HG03565 (cell line): Measurements from ENCODE around the gene PRLH.
"Not testable (repeated sequence)": the region's sequence is repeated elsewhere in the genome, so short reads cannot be mapped to it uniquely, and the experiment has no call there.

Source experiments
- ATAC-seq: cut with Tn5 transposase; IDR thresholded peaks from one replicate; pipeline ENCODE4 v1.9.1; 2021; ENCODE audit warnings: mild to moderate bottlenecking, moderate library complexity; ENCODE audit not compliant: unreplicated experiment

The PRLH gene

DNA sequence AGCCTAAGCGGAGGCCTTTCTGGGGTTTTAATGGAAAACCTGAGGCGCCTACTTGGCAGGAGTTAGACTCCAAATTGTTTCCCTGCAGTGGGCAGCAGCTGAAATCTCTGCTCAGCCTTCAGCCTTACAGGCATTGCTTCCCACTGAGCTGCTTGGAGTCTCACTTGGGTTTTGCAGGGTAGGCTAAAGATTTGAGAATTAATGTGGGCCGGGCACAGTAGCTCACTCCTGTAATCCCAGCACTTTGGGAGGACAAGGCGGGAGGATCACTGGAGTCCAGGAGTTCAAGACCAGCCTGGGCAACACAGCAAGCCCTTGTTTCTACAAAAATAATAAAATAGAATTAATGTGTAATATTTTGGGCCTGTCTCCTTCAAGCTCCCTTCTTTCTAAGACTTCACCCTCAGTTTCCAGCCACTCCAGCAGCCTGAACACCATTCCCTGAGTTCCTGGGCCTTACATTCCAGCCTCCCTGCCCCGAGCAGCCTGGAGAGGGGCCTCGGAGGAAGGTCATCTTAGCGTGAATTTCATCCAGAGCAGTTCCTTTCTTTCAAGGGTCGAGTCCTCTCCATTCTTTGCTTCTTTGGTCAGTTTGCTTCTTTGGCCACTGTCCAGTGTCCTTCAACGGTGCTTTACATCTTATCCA is 33.2 kb downstream of the PRLH start:
- no peak for ATAC-seq

DNA sequence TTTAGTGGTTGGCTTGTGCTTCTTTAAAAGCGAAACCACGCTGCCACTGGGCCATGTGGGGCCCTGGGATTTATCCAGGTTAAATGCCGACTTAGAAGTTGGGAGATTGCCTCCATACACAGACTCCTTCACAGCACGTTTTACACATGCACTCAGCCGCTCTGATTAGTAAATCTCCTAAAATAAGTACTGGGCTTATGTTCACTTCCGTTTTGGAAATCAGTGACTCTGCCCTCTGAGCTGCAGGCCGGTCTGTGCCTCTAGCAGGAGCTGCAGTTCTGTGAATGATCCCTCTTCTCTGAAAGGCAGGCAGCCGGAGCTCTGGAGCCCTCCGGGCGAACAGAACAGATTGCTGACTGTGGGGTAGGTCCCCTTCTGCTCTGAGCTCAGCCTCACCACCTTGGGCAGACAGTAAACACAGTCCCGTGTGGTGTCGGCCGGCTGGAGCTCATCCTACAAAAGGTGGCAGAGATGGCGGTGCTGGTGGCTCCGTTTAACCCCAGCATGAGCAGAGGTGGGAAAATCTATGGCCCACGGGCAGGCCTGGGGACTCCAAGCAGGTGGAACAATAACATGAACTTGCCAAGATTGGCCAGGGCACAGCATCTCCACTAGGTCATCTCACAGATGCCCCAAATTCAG is 34.0 kb downstream of the PRLH start:
- no peak for ATAC-seq

DNA sequence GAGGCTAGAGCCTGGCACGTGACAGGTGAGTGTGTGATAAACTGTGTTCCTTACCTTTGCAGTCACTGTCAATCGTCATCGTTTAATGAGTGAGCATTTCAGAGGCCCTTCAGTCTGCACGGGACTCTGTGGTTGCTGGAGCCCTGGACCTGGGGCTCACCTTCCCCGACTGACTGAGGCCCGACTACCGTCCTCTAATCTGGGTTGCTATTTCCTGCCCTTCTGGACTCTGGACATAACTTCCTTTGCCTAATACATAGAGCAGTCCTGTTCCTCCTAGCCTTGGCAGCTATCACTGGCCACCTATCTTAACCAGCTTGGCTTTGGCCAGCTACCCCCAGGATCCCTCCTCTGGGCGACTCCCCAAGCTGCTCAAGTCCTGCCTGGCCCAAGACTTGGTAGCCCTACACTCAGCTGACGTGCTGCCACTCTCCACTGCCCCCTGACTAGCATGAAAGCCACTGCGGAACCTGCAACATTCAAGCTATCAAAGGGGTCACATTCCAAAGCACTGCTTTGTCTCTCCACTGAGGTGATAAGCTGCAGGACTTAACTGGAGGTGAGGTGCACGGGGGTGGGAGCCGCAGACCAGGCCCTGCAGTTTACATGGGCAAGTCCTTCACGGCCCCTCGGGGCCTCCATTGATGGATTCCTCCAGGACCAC is 35.2 kb downstream of the PRLH start:
- no peak for ATAC-seq

DNA sequence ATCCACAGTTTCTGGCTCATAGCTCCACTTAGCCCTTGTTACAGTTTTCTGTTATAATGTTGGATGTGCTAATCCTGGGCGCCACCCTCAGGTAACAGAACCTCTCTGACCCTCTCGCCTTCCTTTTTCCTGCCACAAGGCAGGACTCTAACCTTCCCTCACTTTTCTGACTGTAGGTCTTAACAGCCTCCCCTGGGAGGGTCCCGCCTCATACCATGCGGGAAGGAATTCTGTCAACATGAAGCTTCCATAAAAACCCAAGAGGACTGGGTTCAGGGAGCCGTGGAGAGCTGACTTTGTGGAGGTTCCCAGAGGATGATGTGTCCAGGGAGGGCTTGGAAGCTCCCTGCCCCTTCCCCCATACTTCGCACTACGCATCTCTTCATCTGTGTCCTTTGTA is 36.0 kb downstream of the PRLH start:
- ATAC-seq: no peak

DNA sequence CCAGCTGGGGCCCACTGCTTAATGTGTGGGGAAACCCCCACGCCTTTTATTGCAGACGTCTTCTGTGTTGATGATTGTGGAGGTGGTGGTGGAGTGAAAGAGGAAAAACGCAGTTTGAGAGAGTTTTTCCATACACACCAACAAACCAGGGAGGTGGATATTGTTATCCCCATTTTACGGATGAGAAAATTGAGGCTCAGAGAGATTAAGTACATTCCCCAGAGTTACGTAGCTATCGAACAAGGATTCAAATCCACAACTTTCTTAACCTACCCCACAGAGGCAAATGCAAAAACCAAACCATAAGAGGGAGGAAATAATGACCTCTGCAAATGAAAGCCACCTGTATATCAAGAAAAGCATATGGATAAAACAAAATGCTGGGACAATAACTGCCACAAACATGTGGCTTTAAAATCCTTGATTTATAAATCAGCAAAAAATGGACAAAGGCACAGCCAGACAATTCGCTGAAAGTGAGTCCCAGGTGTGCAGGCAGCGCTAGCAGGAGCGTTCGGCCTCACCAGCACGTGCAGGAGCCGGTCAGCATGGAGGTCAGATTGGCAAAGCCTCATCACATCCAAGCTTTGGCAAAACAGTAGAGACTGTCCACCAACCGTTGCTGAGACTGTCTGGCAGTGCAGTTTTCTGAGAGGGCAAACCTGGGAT is 36.8 kb downstream of the PRLH start:
- ATAC-seq: no peak

DNA sequence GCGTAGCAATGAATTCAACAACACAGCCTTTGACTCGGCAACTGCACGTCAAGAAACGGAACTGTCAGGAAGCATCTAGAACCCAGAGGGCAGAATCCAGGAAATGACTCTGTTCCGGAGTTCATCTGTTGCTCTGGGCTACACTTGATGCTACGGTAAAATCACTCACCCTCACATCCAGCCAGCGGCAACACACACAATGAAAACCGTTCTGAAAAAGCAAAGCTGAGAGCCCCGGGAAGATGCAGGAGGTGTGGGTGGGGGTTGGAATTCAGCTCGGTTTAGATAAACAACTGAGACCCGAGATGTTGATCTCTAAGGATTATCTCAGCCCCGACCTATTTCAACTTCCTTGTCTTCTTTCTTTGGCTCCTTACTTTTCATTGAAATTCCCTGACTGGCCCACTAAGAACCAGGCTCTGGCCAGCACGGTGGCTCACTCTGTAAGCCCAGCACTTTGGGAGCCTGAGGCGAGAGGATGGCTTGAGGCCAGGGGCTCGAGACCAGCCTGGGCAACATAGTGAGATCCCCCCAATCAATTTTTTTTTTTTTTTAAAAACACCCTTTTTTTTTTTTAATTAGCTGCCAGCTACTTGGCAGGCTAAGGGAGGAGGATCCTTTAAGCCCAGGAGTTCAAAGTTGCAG is 37.5 kb downstream of the PRLH start:
- no peak for ATAC-seq

DNA sequence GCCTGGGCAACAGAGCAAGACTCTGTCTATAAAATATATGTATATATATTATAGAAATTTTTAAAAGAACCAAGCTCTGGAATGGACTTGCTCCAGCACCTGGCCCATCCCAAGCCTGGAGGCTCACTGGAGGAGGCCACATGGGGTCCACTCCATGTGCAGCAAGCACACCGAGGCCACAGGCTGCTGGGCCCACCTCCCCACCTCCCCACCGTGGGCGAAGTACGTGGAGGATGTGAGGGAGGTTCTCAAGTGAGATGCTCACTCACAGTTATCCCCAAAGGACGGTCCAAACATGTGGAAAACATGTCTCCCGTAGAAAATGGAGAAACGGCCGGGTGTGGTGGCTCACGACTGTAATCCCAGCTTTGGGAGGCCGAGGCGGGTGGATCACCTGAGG is 38.0 kb downstream of the PRLH start:
- no peak for ATAC-seq

DNA sequence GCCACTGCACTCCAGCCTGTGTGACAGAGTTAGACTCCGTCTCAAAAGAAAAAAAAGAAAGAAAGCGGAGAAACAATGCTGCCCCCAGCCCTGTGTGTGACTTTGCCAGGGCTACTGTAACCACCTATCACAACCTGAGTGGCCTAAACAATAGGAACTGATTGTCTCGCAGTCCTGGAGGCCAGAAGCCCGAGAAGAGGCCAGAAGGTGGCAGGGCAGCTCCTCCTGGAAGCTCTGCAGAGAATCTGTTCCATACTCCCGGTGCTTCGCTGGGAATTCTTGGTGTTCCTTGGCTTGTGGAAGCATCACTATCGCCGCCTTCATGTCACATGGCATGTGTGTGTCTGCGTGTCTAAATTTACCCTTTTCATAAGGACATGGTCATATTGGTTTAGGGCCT is 38.6 kb downstream of the PRLH start:
- ATAC-seq: no peak

DNA sequence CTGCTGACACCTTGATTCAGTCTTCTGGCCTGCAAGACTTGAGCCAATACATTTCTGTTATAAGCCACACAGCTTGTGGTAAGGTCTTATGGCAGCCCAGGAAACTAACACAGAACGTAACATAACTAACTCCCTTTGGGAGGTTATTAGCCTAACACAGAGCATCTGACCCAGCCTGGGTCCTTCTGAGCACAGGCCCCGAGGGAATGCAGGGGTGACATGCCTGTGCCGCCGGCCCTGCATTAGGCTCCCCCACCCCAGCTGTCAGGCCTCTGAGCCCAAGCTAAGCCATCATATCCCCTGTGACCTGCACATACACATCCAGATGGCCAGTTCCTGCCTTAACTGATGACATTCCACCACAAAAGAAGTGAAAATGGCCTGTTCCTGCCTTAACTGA is 40.1 kb downstream of the PRLH start:
- not testable (repeated sequence) for ATAC-seq

DNA sequence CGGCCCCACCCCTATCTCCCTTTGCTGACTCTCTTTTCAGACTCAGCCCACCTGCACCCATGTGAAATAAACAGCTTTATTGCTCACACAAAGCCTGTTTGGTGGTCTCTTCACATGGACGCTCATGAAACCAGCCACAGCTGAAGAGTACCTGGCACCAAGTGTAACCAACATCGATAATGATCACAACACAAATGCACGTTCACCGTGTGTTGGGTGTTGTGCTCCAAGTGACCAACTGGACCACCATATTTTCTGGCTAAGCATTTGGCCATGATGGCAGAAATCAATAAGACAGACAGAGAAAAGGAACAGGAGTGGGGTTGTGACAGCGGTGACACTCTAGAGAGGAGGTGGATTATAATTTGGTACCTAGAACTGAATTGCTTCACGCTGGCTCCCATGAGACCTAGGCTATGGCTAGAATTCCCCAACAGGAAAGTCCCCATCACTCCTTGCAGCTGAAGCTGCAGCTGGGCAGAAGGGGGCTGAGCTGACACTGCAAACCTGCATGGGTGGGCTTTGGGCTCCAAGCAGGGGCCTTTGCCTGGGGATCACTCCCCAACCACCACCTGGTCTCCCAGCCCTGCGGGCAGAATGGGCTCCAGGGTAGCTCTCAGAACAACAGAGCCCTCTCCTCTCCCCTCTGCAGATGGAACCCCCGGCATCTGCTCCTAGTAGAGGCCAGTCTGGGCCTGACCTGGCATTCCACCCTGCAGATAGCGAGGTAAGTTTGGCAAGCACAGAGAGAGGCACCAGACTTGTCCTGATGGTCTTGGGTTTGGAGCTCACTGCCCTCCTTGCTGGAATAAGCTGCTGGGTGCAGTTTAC is 46.4 kb downstream of the PRLH start:
- no peak for ATAC-seq

DNA sequence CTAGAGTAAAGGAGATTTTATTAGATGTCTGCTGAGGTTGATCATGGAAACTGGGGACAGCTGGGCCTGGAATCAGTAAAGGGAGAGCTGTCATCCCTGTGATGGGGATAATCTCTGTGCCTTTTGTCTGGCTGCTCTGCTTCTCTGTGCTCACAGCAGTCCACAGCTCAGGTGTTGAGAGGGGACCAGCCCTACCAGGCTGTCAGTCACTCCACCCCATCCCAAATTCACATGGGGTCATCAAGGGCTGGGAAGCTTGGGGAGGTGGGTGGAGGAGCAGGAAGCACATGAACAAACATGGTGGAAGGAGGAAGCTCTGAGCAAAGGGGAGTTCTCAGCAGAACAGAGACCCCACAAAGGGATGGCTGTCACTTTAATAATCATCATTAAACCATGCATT is 47.3 kb downstream of the PRLH start:
- ATAC-seq: no peak

DNA sequence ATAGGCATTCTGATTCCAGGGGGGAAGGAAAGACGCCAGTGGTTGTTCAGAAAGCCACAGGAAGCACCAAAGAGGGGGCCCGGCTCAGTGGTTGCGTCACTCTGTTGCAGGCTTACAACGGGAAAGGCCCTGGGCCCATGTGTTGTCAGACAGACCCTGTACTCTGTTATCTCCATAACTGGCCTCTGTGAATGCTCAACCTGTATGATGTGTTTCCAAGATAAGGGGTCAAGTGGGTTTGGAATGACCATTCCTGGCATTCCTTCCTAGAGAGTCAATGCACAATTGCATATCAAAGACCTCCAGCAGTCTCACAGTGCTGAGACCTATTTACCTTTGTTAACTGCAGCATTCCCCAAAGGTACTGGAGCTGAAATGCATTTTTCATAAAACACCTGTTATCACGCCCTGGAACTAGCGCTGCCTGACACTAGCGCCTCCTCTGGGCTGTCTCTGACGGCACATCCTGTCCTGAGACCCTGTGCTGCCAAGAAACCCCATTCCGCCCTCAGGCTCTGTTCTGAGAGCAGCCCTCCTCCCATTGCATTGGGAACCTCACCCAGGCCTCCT is 47.9 kb downstream of the PRLH start:
- ATAC-seq: no peak

DNA sequence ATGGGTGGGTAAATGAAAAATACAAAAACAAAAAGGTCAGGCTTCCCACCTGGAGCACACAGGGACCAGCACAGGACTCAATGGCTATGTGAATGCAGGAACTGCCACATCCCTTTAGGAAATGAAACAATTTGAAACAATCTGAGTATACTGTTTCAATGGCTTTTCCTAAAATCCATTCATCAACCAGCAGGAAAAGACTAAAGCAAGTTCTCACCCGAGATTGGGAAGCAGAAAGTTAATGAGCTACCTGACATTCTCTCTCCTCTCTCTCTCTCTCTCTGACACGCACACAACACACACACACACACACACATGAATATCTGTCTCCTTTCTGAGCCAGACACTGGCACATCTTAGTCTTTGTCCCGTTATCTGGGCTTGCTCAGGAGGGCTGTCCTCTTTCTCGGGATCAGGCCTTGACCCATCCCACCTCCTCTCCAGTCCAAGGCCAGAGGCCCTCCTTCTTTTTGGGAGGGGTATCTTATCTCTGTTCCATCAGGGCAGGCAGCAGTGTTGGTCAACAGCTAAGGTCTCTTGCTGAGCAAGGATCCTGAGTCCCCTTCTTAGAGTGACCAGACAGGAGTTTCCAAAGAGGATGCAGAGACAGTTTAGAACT is 49.4 kb downstream of the PRLH start:
- no peak for ATAC-seq

DNA sequence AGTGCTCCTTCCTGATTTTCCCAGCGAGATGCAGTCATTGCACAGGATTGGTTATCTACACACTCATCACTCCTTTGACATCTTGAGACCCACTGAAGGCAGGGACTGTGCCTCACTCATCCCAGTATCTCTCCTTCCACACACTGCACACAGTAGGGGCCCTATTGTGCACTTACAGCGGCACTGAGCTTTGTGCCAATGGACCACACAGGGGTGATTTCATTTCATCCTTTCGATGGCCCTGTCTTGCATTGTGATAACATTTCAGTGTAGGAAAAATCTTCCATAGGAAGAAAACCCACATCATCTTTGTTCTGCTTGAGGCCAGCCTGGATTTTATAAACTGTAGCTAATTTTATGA is 50.0 kb downstream of the PRLH start:
- ATAC-seq: no peak
